ENCODE results near the gene INPP5E. TPM values are rescaled to one million over a fixed set of nuclear protein-coding genes. Genes with fewer than 3 reads are reported as not detected.

Gene INPP5E
- total RNA-seq, 1 experiment from 2014 or later: 10.7 TPM

- Histone ChIP-seq H3K9me3 (ENCODE audit: low read length) (no peaks in the 10 kb centered on the region), H4K20me1 (ENCODE audit: low read length) (no peaks in the 10 kb centered on the region), H3K9ac (ENCODE audit: low read length) (no peak overlapping the region), H3K4me2 (ENCODE audit: low read length) (no peak overlapping the region), H3K27me3 (ENCODE audit: low read length) (no peaks in the 10 kb centered on the region), H3K27ac (ENCODE audit: low read length) (no peak overlapping the region), H3K9me2 (replicated peaks; ENCODE audit: low read length) (no peaks in the 10 kb centered on the region), H3K4me3 (ENCODE audit: low read length) (no peak overlapping the region), H2AFZ (ENCODE audit: low read length) (no peak overlapping the region), H3K79me2 (ENCODE audit: low read length) (0 out of 2 replicates have a peak, but pooled peaks cover 8% of the 10 kb centered on the region), H3F3A (ENCODE audit: low read length, unreplicated experiment) (no peaks in the 10 kb centered on the region), H3K4me1 (ENCODE audit: insufficient read depth, low read length) (no peaks in the 10 kb centered on the region), H3K36me3 (ENCODE audit: low read depth, low read length) (peaks cover 17% of the 10 kb centered on the region)
- ATAC-seq (no peak), DNase-seq (no peak)
- CTCF ChIA-PET: no interaction called here
- intact Hi-C loops (cut with micrococcal nuclease): no loop called here
- POLR2A ChIA-PET (ENCODE audit: unreplicated experiment): no interaction called here
- no peak for TF ChIP-seq EZH2phosphoT487 (IDR thresholded peaks at IDR 0.05; ENCODE audit: borderline replicate concordance, low read length)
- TF ChIP-seq EZH2 (IDR thresholded peaks at IDR 0.05; ENCODE audit: low read length, unreplicated experiment): no peak
- no peak for TF ChIP-seq CTCF (conservative IDR thresholded peaks at IDR 0.05; ENCODE audit: low read depth, low read length)
- BruUV-seq (replicated peaks): no TSS peak
These were observed 26.0 kb upstream of the INPP5E start for GRCh38 chr9:136465500-136466154.

- intact Hi-C loops (cut with micrococcal nuclease): no loop called here
- TF ChIP-seq CTCF (conservative IDR thresholded peaks at IDR 0.05; ENCODE audit: low read depth, low read length) (no peak), EZH2phosphoT487 (IDR thresholded peaks at IDR 0.05; ENCODE audit: borderline replicate concordance, low read length) (no peak), EZH2 (IDR thresholded peaks at IDR 0.05; ENCODE audit: low read length, unreplicated experiment) (no peak)
These were observed 24.6 kb upstream of the INPP5E start for GRCh38 chr9:136464241-136464640.

GRCh38 chr9:136463578-136463977 is 23.9 kb upstream of the INPP5E start:
- no peaks in the 10 kb centered on the region for H3K9me2 ChIP-seq (replicated peaks; ENCODE audit: low read length)
- no peak overlapping the region for H3K9ac ChIP-seq (ENCODE audit: low read length)
- intact Hi-C loops (cut with micrococcal nuclease): no loop called here
- DNase-seq (no peak), ATAC-seq (no peak)
- no peaks in the 10 kb centered on the region for H3K9me3 ChIP-seq (ENCODE audit: low read length)
- no peaks in the 10 kb centered on the region for H3F3A ChIP-seq (ENCODE audit: low read length, unreplicated experiment)
- H3K79me2 ChIP-seq (ENCODE audit: low read length): no peaks in the 10 kb centered on the region
- H3K4me3 ChIP-seq (ENCODE audit: low read length): no peak overlapping the region
- no peaks in the 10 kb centered on the region for H3K4me1 ChIP-seq (ENCODE audit: insufficient read depth, low read length)
- no peak overlapping the region for H2AFZ ChIP-seq (ENCODE audit: low read length)
- no peaks in the 10 kb centered on the region for H3K27me3 ChIP-seq (ENCODE audit: low read length)
- H3K27ac ChIP-seq (ENCODE audit: low read length): no peak overlapping the region
- BruUV-seq (replicated peaks): no TSS peak
- H3K36me3 ChIP-seq (ENCODE audit: low read depth, low read length): peaks cover 26% of the 10 kb centered on the region
- no peak overlapping the region for H3K4me2 ChIP-seq (ENCODE audit: low read length)
- POLR2A ChIA-PET (ENCODE audit: unreplicated experiment): no interaction called here
- no peaks in the 10 kb centered on the region for H4K20me1 ChIP-seq (ENCODE audit: low read length)
- CTCF ChIA-PET: no interaction called here
- TF ChIP-seq EZH2phosphoT487 (IDR thresholded peaks at IDR 0.05; ENCODE audit: borderline replicate concordance, low read length) (no peak), CTCF (conservative IDR thresholded peaks at IDR 0.05; ENCODE audit: low read depth, low read length) (no peak), EZH2 (IDR thresholded peaks at IDR 0.05; ENCODE audit: low read length, unreplicated experiment) (no peak)

More at GRCh38 chr9:136464241-136464640, 24.6 kb upstream of the INPP5E start:
- no TSS peak for BruUV-seq (replicated peaks)
- Histone ChIP-seq H3K27me3 (ENCODE audit: low read length) (no peaks in the 10 kb centered on the region), H2AFZ (ENCODE audit: low read length) (no peak overlapping the region), H3F3A (ENCODE audit: low read length, unreplicated experiment) (no peaks in the 10 kb centered on the region), H4K20me1 (ENCODE audit: low read length) (no peaks in the 10 kb centered on the region), H3K9me2 (replicated peaks; ENCODE audit: low read length) (no peaks in the 10 kb centered on the region), H3K9ac (ENCODE audit: low read length) (no peak overlapping the region), H3K9me3 (ENCODE audit: low read length) (no peaks in the 10 kb centered on the region), H3K4me1 (ENCODE audit: insufficient read depth, low read length) (no peaks in the 10 kb centered on the region), H3K27ac (ENCODE audit: low read length) (no peak overlapping the region), H3K4me2 (ENCODE audit: low read length) (no peak overlapping the region), H3K79me2 (ENCODE audit: low read length) (no peaks in the 10 kb centered on the region), H3K4me3 (ENCODE audit: low read length) (no peak overlapping the region), H3K36me3 (ENCODE audit: low read depth, low read length) (peaks cover 22% of the 10 kb centered on the region)
- ChIA-PET CTCF (no interaction called here), POLR2A (ENCODE audit: unreplicated experiment) (no interaction called here)
- no peak for DNase-seq
- no peak for ATAC-seq

Data from PC-3 (cell line).